Upper lobe of left lung (tissue), 4 donors: ENCODE data around the gene HESX1.

ENCODE experiments used
- POLR2A ChIP-seq, 4 donors: fragments of 450-650 bp; IDR thresholded peaks; one replicate each; pipeline ENCODE4 v1.5.1; 2016 to 2017; ENCODE audit warnings: antibody characterized with exemption in 4 of 4, mild to moderate bottlenecking in 2 of 4
- TF ChIP-seq, protein P1 (sequence below), 6 experiments: fragments of 450-650 bp in 4 of 6; fragments of 200-600 bp in 2 of 6; sonication (generic) in 2 of 6; IDR thresholded peaks; one replicate each; pipeline ENCODE4 v1.5.1; 2016 to 2019; ENCODE audit warnings: antibody characterized with exemption in 6 of 6

DNA sequence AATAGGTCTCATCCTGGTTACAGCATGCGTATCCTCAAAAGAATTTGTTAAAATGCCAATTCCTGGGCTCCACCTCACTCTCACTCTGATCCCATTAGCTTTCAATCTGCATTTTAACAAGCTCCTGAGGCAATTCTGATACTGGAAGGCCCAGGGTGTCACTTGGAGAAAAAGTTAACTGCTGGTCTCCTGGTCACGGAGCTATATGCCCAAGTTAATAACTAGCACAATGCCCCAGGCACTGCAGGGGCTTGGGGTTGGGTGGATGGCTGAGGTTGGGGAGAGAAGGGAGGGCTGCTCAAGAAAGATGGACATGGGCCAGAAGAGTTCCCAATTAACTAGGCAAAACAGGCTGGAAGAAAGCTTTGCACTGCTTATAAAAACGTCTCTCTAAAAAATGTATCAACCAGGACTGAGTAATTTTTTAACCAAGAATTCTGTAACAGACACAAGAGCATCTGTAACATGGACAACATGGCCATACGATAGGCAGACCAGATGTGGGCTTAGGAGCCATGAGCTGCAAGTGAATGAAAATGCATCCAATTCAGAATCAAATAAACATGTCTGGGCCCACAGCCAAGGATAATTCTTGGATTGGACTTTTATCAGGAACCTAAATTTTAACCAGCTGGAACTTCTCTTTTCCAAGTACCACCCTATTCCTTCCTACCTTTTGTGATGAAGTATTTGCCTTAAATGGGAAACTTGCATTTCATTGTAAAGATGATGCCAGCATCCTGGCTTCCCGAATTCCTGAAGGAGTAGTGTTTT, 38.8 kb downstream of the HESX1 start:
- TF ChIP-seq, protein P1, sequence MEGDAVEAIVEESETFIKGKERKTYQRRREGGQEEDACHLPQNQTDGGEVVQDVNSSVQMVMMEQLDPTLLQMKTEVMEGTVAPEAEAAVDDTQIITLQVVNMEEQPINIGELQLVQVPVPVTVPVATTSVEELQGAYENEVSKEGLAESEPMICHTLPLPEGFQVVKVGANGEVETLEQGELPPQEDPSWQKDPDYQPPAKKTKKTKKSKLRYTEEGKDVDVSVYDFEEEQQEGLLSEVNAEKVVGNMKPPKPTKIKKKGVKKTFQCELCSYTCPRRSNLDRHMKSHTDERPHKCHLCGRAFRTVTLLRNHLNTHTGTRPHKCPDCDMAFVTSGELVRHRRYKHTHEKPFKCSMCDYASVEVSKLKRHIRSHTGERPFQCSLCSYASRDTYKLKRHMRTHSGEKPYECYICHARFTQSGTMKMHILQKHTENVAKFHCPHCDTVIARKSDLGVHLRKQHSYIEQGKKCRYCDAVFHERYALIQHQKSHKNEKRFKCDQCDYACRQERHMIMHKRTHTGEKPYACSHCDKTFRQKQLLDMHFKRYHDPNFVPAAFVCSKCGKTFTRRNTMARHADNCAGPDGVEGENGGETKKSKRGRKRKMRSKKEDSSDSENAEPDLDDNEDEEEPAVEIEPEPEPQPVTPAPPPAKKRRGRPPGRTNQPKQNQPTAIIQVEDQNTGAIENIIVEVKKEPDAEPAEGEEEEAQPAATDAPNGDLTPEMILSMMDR (IDR thresholded peaks at IDR 0.05) = no peak
- no peak for TF ChIP-seq POLR2A (IDR thresholded peaks at IDR 0.05)
